PC-3 (cell line): Measurements from ENCODE around the gene ZEB1.

ENCODE experiments used
- CTCF ChIP-seq: fragments of 300-600 bp; sonication (generic); conservative IDR thresholded peaks from 2 replicates; pipeline ENCODE4 v1.5.1; 2017; ENCODE audit warnings: antibody characterized with exemption, low read depth, mild to moderate bottlenecking, low read length
- EZH2 ChIP-seq: fragments of 300-600 bp; sonication (generic); IDR thresholded peaks from one replicate; pipeline ENCODE4 v1.6.1; 2017; ENCODE audit warnings: antibody characterized with exemption, mild to moderate bottlenecking, low read length; ENCODE audit not compliant: unreplicated experiment
- EZH2phosphoT487 ChIP-seq: fragments of 300-600 bp; sonication (generic); IDR thresholded peaks from 2 replicates; pipeline ENCODE4 v1.6.1; 2018; ENCODE audit warnings: mild to moderate bottlenecking, antibody characterized with exemption, low read length, borderline replicate concordance

GRCh38 chr10:31317652-31318381, 1.2 kb upstream of the ZEB1 start:
- TF ChIP-seq EZH2 (no peak), CTCF (no peak), EZH2phosphoT487 (no peak)
